GM12864 (cell line): ENCODE measurements around the gene PGM2.

Experiments used
- DNase-seq: peaks from one replicate; pipeline ENCODE4 v3.0.0-alpha.2; 2011; ENCODE audit warnings: low read depth
- H3K4me3 ChIP-seq: 2 replicates; pipeline ENCODE4 v1.5.1; 2011; ENCODE audit warnings: mild to moderate bottlenecking, low read depth, low read length, control low read depth
- CTCF ChIP-seq: IDR thresholded peaks from 2 replicates; pipeline ENCODE4 v1.5.1; 2011; ENCODE audit warnings: low read depth, mild to moderate bottlenecking, moderate library complexity, low read length, control low read depth, inconsistent platforms; ENCODE audit errors: missing control alignments

PGM2 gene

DNA sequence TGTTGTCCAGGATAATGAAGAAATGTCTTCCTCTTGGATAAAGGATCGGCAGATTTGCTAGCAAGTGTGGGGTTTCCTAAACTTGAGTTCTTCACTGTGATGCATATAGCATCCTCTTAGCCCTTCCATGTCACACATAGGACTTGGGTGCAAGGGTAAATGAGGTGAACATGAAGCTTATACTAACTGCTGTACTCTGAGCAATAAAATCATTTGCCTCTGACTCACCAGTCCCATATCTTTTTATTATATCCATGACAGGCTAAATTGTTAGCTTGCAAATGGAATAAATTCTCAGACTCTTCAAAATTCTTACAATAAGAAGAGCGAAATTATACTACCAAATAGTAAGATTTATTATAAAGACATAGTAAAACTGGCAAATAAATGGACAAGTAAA, 49.7 kb downstream of the PGM2 start:
- no peak overlapping the region for H3K4me3 ChIP-seq
- DNase-seq = no peak
- no peak for TF ChIP-seq CTCF

DNA sequence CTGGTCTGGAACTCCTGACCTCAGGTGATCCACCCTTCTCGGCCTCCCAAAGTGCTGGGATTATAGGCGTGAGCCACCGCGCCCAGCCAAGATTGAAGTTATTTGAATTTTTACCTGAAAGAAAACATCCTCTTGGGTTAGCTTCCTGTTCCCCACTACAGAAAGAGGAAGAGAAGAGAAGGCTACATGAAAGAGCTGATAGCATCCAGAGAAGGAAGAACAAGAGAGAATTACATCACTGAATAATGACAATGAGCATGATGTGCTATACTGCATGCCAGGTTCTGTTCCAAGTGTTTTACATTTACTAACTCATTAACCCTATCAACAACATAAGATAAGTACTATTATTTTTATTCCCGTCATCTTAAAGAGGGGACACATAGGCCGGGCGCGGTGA, 52.9 kb downstream of the PGM2 start:
- no peak for TF ChIP-seq CTCF
- no peak for DNase-seq
- no peak overlapping the region for H3K4me3 ChIP-seq

DNA sequence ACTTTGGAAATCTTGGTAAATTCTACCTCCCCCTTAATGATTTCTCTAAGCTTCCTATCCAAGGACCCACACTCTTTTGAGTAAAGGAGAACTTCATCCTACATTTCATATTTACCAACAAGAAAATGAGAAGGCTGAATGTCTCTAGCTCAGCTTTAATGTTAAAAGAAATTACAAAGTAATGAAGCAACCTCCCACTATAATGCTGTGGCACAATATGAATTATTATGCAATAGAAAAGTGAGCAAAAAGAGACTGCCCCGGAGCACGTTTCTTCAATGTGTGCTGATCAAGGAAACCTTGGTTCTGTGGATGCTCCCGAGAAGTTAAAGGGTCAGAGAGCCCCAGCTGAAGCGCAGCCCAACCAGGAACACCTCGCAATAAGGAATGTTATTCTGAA, 55.3 kb downstream of the PGM2 start:
- DNase-seq = no peak
- no peak overlapping the region for H3K4me3 ChIP-seq
- no peak for TF ChIP-seq CTCF

DNA sequence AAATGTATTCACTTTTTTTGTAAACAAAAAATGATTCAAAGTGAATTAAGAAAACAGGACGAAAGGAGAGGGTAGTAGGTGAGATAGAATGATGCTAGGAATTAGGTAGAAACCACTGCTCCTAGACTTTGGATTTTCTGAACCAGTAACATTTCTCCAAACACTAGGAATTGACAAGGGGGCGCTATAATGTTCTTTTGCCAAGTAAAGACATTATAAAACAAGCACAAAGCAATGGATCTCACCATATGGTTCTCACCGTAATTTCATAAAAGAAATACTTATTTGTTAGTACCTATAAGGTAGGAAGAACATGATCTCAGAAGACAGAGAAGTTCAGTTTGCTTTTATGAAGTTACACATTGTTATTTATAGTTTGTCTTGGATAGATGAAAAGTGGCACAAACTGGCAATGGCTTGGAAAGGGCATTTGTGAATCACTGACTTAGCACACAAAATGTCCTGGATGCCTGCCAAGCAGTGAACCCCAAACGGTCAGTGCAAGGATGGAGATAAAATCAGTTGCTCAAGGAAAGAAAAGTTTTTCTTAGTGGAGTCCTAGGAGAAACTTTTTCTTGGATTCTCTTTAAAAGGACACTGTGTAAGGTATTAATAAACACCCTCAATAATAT, 56.3 kb downstream of the PGM2 start:
- no peak overlapping the region for H3K4me3 ChIP-seq
- DNase-seq = no peak
- TF ChIP-seq CTCF = no peak

DNA sequence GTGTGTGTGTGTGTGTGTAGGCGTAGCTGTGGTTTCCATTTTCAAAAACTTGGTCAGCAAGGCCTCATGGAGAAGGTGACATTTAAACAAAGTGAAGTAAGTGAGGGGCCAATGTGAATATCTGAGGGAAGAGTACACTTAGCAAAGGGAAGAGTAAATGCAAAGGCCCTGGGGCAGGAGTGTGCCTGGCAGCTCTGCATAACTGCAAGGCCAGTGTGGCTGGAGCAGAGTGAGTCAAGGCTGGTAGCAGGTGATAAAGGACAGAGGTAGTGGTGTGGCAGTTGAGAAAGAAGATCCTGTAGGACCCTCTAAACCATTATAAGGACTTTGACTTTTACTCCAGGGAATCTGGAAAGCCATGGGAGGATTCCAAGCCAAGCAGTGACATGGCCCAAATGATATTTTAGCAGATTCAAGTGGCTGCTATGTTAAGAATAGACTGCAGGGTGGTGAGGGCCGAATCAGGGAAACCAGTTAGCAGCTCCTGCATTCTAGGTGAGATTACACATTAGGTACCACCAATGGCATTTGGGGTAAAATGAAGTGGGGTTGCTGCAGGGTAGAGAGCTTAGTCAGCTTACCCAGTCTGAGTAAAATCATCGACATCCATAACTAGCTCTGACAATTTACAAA, 58.5 kb downstream of the PGM2 start:
- no peak for DNase-seq
- H3K4me3 ChIP-seq = no peak overlapping the region
- no peak for TF ChIP-seq CTCF

GRCh38 chr4:37885496-37885895, 59.0 kb downstream of the PGM2 start:
- no peak for DNase-seq
- no peak for TF ChIP-seq CTCF
- H3K4me3 ChIP-seq = no peak overlapping the region
